ENCODE measurements around the gene BHLHA9.

- TF ChIP-seq CSDC2 (CRISPR knock-in tag; IDR thresholded peaks at IDR 0.05) = no peak
- TF ChIP-seq ZFP3 (CRISPR knock-in tag; IDR thresholded peaks at IDR 0.05) = no peak
- no peak for TF ChIP-seq TCF4 (CRISPR knock-in tag; IDR thresholded peaks at IDR 0.05; ENCODE audit: borderline replicate concordance)
- no peak for TF ChIP-seq ZC3H10 (CRISPR knock-in tag; IDR thresholded peaks at IDR 0.05)
- TF ChIP-seq ZFP30 (CRISPR knock-in tag; IDR thresholded peaks at IDR 0.05) = no peak
- no peak for TF ChIP-seq CSRNP3 (CRISPR knock-in tag; IDR thresholded peaks at IDR 0.05)
- no peak for TF ChIP-seq PATZ1 (CRISPR knock-in tag; IDR thresholded peaks at IDR 0.05; ENCODE audit: borderline replicate concordance)
- no peak for TF ChIP-seq POU6F1 (CRISPR knock-in tag; IDR thresholded peaks at IDR 0.05; ENCODE audit: borderline replicate concordance, low read depth)
- no peak for TF ChIP-seq RARB (CRISPR knock-in tag; IDR thresholded peaks at IDR 0.05)
- TF ChIP-seq TOX (CRISPR knock-in tag; IDR thresholded peaks at IDR 0.05; ENCODE audit: borderline replicate concordance) = no peak
Observed at GRCh38 chr17:1301546-1301945, 31.3 kb downstream of the BHLHA9 start.

Measured in SK-N-SH treated with all-trans-retinoic acid at 6 μM for 48 hours (cell line).